ENCODE data around the gene ERN2.

GRCh38 chr16:23670137-23670776 lies 42.8 kb downstream of the ERN2 start:
- TF ChIP-seq CTCF (conservative IDR thresholded peaks at IDR 0.05; ENCODE audit: low read length), result no peak
- no peak for TF ChIP-seq EZH2phosphoT487 (IDR thresholded peaks at IDR 0.05; ENCODE audit: borderline replicate concordance)

Data from Loucy (cell line).